Measurements from ENCODE around the gene PRR23E.

Gene PRR23E

GRCh38 chr3:127192576-127193232 is at the start of gene PRR23E:
TSS of gene PRR23E (plus strand) at chr3:127193131. CDS start at chr3:127196686, 3,555 bp downstream.
- TF ChIP-seq CTCF (IDR thresholded peaks at IDR 0.05; ENCODE audit: low read depth, low read length) = no peak
- no peak within 1 kb of the TSS for H3K4me3 ChIP-seq (ENCODE audit: low read depth, low read length)

- H3K4me3 ChIP-seq (ENCODE audit: low read depth, low read length) = no peak overlapping the region
- TF ChIP-seq CTCF (IDR thresholded peaks at IDR 0.05; ENCODE audit: low read depth, low read length) = no peak
Measured at GRCh38 chr3:127143172-127143571, 49.8 kb upstream of the PRR23E start.

GRCh38 chr3:127144631-127145030 is 48.3 kb upstream of the PRR23E start:
- no peak for TF ChIP-seq CTCF (IDR thresholded peaks at IDR 0.05; ENCODE audit: low read depth, low read length)
- H3K4me3 ChIP-seq (ENCODE audit: low read depth, low read length) = no peak overlapping the region

GRCh38 chr3:127145266-127145665 is 47.7 kb upstream of the PRR23E start:
- no peak for TF ChIP-seq CTCF (IDR thresholded peaks at IDR 0.05; ENCODE audit: low read depth, low read length)
- no peak overlapping the region for H3K4me3 ChIP-seq (ENCODE audit: low read depth, low read length)

GRCh38 chr3:127147291-127147885 is 45.5 kb upstream of the PRR23E start:
- TF ChIP-seq CTCF (IDR thresholded peaks at IDR 0.05; ENCODE audit: low read depth, low read length) = no peak
- H3K4me3 ChIP-seq (ENCODE audit: low read depth, low read length) = no peak overlapping the region

- no peak for TF ChIP-seq CTCF (IDR thresholded peaks at IDR 0.05; ENCODE audit: low read depth, low read length)
- no peak overlapping the region for H3K4me3 ChIP-seq (ENCODE audit: low read depth, low read length)
Measured at GRCh38 chr3:127149621-127150310, 43.2 kb upstream of the PRR23E start.

Measured in WI38 (cell line).